ENCODE data around the gene SLC5A4.
"Not testable (repeated sequence)": the region's sequence is repeated elsewhere in the genome, so short reads cannot be mapped to it uniquely, and the experiment has no call there.

Gene SLC5A4

DNA sequence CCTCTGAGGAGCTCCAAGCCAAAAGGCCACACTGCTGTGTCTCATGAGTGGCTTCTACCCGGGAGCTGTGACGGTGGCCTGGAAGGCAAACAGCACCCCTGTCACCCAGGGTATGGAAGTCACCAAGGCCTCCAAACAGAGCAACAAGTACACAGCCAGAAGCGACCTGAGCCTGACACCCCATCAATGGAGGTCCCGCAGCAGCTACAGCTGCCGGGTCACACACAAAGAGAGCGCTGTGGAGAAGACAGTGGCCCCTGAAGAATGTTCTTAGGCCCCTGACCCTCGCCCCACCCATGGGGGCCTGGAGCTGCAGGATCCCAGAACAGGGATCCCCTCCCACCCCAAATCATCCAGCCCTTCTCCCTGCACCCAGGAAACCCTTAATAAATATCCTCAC lies 55.2 kb downstream of the SLC5A4 start:
- DNase-seq (ENCODE audit: insufficient read length, low spot score): no peak
- no peak for TF ChIP-seq POLR2A (IDR thresholded peaks at IDR 0.05; ENCODE audit: low read depth, low read length)
- no peak for FAIRE-seq

DNA sequence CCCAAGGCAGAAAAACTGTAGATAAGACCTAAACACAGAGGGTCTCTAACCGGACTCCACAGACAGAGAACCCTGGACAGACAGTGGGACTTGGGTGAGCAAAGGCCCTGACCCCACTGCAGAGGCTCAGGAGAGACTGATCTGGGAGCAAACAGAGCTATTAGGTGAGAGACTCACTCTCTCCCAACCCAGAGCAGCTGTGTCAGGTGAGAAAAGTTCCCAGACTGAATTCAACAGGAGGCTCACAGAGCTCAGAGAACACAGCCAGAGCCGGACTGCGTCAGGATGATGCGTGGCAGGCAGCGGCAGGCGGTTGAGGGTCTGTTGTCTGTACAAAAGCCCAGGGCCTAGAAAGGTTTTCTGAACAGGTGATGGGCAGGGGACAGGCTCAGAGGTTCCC lies 55.8 kb downstream of the SLC5A4 start:
- FAIRE-seq: no peak
- TF ChIP-seq POLR2A (IDR thresholded peaks at IDR 0.05; ENCODE audit: low read depth, low read length): no peak
- DNase-seq (ENCODE audit: insufficient read length, low spot score): no peak

DNA sequence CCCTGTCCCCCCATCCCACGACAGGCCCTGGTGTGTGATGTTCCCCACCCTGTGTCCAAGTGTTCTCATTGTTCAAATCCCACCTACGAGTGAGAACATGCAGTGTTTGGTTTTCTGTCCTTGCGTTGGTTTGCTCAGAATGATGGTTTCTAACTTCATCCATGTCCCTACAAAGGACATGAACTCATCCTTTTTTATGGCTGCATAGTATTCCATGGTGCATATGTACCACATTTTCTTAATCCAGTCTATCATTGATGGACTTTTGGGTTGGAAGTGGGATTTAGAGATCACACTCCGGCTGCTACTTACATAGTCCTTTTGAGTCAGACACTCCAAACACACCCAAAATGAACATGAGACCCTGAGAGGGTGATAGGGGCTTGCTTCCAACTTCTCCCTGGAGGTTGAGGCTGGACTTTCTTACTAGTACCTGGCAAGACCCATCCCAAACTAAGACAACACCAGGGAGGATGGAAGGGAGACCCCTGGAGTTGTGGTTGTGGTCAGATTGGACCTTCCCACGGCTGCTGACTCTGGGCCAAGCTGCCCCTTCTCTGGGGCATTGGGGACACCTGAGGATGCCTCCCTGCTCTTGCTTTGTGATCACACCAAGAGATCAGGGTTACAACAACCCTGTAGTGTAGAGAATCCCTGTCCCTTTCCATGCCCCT lies 57.5 kb downstream of the SLC5A4 start:
- not testable (repeated sequence) for FAIRE-seq; DNase-seq (ENCODE audit: insufficient read length, low spot score)

DNA sequence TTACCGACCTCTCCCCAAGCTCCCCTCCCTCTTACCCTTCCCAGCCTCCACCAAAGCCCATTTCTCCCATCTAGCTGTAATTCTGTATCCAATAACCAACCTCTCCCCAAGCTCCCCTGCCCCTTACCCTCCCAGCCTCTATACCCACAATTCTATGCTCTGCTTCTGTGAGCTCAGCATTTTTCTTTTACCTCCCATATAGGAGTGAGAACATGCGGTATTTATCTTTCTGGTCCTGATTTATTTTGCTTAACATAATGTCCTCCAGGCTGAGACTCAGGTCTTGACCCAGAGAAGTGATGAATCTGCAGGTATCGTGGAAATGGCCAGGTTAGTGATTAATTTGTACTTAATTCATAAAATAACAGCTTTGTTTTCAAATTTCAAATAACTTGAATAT lies 59.2 kb downstream of the SLC5A4 start:
- FAIRE-seq: not testable (repeated sequence)

DNA sequence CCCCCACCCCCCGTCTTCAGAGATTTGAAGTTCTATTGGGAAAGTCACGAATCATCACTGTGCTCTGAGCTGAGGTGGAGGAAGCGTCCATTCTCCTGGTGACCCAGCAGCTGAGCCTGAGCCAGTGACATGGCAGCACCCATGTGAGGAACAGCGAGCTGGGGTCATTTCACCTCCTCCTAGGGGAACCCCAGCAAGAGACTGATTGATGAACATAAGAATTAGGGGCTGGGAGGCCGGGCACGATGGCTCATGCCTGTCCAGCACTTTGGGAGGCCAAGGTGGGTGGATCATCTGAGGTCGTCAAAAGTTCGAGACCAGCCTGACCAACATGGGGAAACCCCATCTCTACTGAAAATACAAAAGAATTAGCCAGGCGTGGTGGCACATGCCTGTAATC lies 61.8 kb downstream of the SLC5A4 start:
- FAIRE-seq: not testable (repeated sequence)

More for the DNA sequence above, 59.2 kb downstream of the SLC5A4 start:
- not testable (repeated sequence) for DNase-seq (ENCODE audit: insufficient read length, low spot score)

DNA sequence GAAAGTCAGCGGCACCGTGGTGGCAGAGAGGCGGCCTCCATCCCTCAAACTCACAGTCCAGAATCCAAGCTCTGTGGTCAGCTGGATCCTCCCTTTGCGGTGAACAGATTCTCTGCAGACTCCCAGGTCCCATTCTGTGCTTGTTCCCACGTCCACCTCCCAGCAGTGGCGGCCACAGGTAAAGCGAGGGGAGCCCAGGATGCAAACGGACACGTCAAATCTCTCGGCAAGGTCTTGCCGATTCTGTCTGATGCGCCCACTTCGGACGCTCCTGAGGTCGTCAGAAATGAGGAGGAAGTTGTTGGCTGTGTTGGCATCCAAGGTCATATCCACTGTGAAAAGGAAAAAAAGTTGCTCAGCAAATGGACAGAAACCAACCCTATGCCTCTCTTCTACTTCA lies 64.1 kb downstream of the SLC5A4 start:
- not testable (repeated sequence) for FAIRE-seq; DNase-seq (ENCODE audit: insufficient read length, low spot score)

More for the DNA sequence above, 61.8 kb downstream of the SLC5A4 start:
- DNase-seq (ENCODE audit: insufficient read length, low spot score): not testable (repeated sequence)

DNA sequence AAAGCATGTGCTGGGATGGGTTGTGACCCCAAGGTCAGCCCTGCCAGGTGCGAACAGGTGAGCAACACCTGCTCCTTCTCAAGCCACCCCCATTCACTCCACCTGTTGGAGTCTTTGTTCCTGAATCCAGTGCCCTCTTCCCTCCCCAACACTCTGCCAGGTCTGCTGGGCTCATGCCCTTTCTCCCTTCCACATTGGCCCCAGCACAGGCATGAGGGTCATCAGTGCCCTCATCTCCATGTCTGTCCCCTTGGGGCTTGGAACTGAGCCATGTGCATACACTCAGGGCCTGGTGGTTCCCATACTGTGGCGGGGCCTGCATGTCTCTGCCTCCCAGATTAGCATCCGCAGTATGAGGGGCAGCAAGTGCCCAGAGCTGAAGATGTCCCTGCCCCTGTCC lies 69.3 kb downstream of the SLC5A4 start:
- TF ChIP-seq POLR2A (IDR thresholded peaks at IDR 0.05; ENCODE audit: low read depth, low read length): no peak
- no peak for DNase-seq (ENCODE audit: insufficient read length, low spot score)
- FAIRE-seq: no peak

DNA sequence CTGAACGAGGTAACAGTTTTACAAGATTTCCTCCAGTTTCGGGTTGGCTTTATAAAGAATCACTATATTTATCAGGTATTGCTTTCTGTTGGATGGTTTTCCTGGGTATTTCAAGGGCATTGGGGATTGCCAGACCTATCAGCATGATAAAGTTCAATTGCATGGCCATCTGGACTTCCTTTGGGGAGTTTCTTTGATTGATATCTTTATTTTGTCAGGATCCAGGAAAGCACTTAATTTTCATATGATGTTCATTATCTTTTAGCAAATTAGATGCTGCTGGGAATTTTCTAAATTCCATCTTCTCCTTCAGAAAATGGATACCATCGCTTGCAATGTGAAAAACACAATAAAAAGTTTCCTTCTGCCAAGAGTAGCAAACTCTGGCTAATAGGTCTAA lies 71.5 kb downstream of the SLC5A4 start:
- TF ChIP-seq POLR2A (IDR thresholded peaks at IDR 0.05; ENCODE audit: low read depth, low read length): no peak
- FAIRE-seq (no peak), DNase-seq (ENCODE audit: insufficient read length, low spot score) (no peak)

DNA sequence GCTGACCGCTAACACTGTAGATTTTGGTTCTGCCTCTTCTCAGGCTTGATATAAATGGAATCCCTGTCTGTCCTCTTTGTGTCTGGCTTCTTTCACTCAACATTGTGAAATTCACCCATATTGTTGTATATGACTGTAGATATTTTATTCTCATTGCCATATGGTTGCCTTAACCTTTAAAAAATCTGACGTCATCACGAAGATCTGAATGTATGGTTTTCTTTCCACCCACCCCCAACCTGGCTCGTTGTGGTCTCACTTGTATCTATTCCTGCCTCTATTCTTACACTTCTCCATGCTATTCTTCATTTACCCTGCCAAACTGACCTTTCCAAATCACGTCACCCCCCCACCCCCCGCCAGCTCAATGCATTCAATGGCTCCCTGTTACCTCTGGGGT lies 74.1 kb downstream of the SLC5A4 start:
- FAIRE-seq: no peak
- no peak for DNase-seq (ENCODE audit: insufficient read length, low spot score)
- no peak for TF ChIP-seq POLR2A (IDR thresholded peaks at IDR 0.05; ENCODE audit: low read depth, low read length)

DNA sequence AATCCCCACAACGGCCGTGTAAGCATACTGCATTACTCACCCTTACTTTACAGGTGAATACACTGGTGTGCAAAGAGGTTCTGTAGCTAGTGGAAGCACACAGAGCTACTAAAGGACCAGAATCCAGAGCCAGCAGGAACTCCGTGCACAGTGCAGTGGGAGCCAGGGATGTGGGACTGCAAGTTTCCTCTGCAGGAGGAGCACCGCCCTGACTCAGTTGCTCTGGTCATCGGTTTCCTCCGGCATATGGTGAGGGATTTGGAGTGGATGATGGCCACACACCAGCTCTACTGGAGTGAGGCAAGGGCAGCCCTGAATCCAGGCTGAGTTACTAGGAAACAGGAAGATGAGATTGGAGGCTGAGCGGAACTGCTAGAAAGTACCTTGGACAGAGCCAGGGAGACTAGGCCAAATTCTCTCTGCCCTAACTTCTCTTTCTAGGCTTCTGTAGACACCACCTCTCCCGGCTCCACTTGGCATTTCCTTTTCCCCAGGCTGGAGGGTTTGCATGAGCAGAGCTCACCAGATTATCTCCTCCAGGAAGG lies 77.9 kb downstream of the SLC5A4 start:
- no peak for TF ChIP-seq POLR2A (IDR thresholded peaks at IDR 0.05; ENCODE audit: low read depth, low read length)
- no peak for FAIRE-seq
- DNase-seq (ENCODE audit: insufficient read length, low spot score): no peak

DNA sequence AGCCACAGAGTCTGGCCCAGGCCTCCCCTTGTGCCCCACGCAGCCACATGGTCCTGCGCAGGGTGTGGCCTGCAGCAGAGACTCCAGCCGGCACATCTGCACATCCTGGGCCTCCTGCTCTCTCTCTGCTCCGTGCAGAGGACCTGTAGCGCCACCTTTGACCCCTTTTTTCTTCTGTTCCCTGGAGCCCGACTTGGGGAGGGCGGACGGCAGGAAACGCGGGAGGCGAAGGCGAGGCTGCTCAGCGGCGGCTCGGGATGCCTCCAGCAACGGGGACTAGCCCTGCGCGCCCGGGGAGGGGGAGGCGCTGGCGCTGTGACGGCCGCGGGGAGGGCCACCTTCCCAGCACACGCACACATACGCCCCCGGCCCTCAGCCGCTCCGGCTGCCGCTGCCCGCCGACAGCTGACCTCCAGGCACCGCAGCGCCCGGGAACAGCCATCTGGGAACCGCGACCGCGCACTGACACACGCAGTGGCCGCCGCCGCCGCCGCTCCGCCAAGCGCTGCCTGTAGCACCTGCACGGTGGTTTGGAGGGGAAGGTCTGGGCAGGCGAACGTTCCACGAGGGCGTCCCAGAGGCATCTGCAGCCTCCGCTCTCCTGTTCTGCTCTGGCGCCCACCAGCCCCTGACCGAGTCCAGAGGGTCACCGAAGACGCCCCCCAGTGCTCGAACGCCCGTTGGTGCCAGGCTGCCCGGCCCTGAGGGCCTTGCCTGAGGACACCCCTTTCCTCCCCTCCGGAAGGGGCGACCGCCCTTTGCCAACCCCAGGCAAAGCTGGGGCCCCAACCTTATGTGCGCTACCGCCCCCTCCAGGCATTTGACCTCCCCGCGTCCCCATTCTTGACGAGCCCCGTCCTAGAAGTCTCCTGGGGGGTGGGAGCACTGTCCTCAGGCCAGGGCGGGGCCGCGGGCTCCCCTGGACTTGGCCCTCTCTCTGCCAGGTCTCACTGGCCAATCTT lies 79.2 kb downstream of the SLC5A4 start:
- TF ChIP-seq POLR2A (IDR thresholded peaks at IDR 0.05; ENCODE audit: low read depth, low read length): no peak
- DNase-seq (ENCODE audit: insufficient read length, low spot score) (no peak), FAIRE-seq (no peak)

DNA sequence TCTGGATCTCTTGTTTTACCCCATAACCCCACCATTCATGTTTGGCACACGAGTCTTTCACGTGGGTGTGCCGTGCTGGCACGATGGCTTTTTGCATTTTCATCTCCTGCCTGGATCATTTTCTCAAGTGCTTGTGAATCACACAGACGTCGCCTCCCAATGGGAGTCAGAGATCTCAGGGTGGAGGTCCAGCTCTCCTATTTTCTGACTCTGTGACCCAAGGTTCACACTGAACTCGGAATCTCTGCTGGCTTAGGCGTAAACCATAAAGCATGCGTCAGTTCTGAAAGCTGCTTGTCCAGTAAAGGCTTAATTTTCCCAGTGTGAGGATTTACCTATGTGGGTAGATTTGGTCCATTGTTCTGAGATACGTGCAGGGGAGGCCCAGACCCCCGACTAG lies 80.0 kb downstream of the SLC5A4 start:
- no peak for TF ChIP-seq POLR2A (IDR thresholded peaks at IDR 0.05; ENCODE audit: low read depth, low read length)
- no peak for DNase-seq (ENCODE audit: insufficient read length, low spot score)
- FAIRE-seq: no peak

All from H54 (cell line).